Fibroblast of lung (primary cell): ENCODE results near the gene CNDP2.

Source experiments
- EZH2 ChIP-seq: IDR thresholded peaks from 2 replicates; pipeline ENCODE4 v1.5.1; 2012; ENCODE audit warnings: low read length, control low read depth, mild to moderate bottlenecking; ENCODE audit errors: missing control alignments
- TF ChIP-seq, protein P1 (sequence below), 2 donors: IDR thresholded peaks in 1 of 2; conservative IDR thresholded peaks in 1 of 2; 1 replicate in 1 of 2; 2 replicates in 1 of 2; pipeline ENCODE4 v1.5.1; 2011 to 2012; ENCODE audit warnings: low read length in 2 of 2, control low read depth in 1 of 2, inconsistent platforms in 1 of 2, low read depth in 1 of 2, mild to moderate bottlenecking in 1 of 2

- TF ChIP-seq, protein P1, sequence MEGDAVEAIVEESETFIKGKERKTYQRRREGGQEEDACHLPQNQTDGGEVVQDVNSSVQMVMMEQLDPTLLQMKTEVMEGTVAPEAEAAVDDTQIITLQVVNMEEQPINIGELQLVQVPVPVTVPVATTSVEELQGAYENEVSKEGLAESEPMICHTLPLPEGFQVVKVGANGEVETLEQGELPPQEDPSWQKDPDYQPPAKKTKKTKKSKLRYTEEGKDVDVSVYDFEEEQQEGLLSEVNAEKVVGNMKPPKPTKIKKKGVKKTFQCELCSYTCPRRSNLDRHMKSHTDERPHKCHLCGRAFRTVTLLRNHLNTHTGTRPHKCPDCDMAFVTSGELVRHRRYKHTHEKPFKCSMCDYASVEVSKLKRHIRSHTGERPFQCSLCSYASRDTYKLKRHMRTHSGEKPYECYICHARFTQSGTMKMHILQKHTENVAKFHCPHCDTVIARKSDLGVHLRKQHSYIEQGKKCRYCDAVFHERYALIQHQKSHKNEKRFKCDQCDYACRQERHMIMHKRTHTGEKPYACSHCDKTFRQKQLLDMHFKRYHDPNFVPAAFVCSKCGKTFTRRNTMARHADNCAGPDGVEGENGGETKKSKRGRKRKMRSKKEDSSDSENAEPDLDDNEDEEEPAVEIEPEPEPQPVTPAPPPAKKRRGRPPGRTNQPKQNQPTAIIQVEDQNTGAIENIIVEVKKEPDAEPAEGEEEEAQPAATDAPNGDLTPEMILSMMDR (conservative IDR thresholded peaks at IDR 0.05 in 1 of 2, IDR thresholded peaks at IDR 0.05 in 1 of 2; ENCODE audit: low read depth in 1 of 2, low read length in 2 of 2): no peak
- TF ChIP-seq EZH2: no peak
These were observed 40.2 kb upstream of the CNDP2 start for GRCh38 chr18:74456017-74456348.
